HT1080 (cell line): ENCODE data around the gene SLC8A1. TPM values are rescaled to one million over a fixed set of nuclear protein-coding genes. Genes with fewer than 3 reads are reported as not detected.

Source experiments
- DNase-seq: peaks from one replicate; pipeline ENCODE4 v3.0.0-alpha.2; 2015; ENCODE audit warnings: low read depth
- total RNA-seq: library from RNA; depleted of rRNA; stranded (reverse); fragments of >200 nt; shearing (Covaris generic); gene quantifications from 2 replicates; pipeline ENCODE4 v1.2.3, GENCODE V29; 2014

Gene SLC8A1
- total RNA-seq, 1 experiment from 2014 or later, result 8.8 TPM

DNA sequence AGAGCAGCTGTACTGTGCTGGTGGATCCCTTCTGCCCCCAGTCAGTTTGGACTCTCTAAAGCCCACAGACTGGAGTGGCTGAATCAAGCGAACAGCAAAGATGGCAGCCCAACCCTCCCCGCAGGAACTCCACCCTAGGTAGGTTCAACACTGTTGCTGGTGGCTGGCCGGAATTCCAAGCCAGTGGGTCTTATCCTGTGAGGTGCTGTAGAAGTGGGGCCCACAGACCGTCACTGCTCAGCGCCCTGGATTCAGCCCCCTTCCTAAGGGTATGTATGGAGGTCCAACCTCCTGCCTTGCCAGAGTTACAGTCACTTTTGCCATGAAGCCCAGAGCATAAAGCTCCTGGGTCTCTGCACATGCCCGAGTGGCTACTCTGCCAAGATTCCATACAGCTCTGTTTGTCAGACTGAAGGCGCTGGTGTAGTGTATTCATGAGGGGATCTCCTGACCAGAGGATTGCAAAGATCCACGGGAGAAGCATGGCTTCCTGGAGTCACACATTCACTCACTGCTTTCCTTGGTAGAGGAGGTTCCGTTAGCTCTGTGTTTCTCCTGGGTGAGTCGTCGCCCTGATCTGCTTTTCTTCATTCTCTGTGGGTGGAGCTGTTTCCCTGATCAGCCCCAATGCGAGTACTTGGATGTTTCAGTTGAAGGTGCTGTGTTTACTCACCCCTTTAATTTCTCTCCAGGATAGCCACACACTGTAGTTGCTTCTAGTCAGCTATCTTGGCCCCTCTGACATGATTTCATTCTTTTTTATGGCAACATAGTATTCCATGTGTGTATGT lies 379.3 kb downstream of the SLC8A1 start:
- DNase-seq, result peak; percentile 14

DNA sequence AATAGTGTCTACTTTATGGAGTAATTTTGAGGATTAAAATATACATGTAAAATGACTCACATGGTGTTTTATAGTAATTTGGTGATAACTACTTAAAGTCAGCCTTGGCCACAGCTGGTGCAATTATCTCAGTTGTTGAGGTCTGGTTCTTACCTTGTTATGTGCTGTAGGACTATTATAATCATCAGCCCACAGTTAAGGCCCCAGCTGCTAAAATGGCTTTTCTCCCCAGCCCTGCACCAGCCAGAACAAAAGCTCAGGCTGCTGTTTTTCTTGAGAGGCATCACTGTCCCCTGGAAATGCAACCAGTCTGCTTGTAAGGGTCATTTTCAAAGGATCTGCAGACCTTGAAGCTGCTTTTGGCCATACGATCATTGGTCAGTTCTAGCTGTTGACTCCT lies 389.5 kb downstream of the SLC8A1 start:
- DNase-seq, result no peak

DNA sequence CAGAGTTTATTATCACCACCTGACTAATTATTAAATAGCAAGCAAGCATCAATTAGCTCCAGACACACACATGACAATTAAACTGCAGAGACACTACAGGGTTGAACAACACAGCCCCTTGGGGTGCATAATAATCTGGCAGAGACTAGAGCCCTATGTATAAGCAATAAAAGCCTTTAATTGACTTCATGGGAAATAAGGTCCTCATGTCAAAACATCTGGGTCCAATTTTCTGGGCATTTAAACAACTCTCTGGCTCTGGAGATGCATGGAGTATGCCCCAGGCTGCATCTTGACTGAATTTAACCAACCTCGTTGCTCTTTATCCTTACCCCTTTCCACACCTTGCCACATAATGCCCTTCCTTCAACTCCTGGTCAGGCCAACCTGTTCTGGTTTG lies 402.1 kb downstream of the SLC8A1 start:
- DNase-seq, result no peak

DNA sequence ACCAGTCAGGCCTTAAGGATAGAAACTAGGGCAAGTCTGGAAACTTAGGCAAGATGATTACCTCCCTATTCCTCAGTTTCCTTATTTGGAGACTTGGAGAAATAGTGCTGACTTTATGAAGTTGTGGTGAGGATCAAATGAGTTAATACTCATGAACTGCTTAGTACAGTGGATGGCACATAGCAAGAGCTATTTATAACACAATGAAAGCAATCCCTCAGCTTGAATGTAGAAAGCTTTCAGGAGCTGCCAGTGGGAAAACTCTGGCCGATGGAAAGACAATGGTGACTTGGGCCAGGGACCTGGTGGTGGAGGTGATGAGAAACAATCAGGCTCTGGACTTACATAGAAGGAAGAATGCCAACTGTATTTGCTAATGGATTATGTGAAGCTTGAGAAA lies 403.4 kb downstream of the SLC8A1 start:
- no peak for DNase-seq

DNA sequence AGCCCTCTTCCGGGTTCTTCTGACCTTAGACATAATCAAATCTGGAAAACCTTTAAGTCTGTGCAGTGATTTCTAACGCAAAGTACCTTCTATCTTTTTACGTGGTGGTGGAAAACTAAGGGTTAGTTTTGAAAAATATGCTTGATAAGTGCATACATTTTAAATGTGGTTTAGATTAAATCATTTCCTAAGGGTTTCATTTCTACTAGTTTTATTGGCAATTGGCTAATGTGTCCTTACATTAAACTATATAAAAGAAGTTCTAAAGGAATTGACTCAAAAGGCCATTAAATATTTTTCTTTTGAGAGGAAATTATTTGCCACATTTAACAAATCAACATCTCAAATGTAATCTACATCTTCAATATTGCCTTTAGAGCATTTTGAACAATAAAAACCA lies 404.5 kb downstream of the SLC8A1 start:
- no peak for DNase-seq
